Endodermal cell (in vitro differentiated cells): ENCODE measurements around the gene HPN. TPM values are rescaled to one million over a fixed set of nuclear protein-coding genes. Genes with fewer than 3 reads are reported as not detected.

ENCODE experiments used
- DNase-seq: peaks from one replicate; pipeline ENCODE4 v3.0.0-alpha.2; 2017
- H3K27ac ChIP-seq: 2 replicates; pipeline ENCODE4 v1.5.1; 2013; ENCODE audit warnings: mild to moderate bottlenecking, low read depth, low read length, moderate library complexity
- H3K27me3 ChIP-seq: 2 replicates; pipeline ENCODE4 v1.6.1; 2013; ENCODE audit warnings: mild to moderate bottlenecking, low read length, moderate library complexity; ENCODE audit not compliant: insufficient read depth, control insufficient read depth, poor library complexity, severe bottlenecking
- H3K36me3 ChIP-seq: 2 replicates; pipeline ENCODE4 v1.7.0; 2013; ENCODE audit warnings: mild to moderate bottlenecking, low read length, moderate library complexity; ENCODE audit not compliant: control insufficient read depth, insufficient read depth
- H3K4me1 ChIP-seq: one replicate; pipeline ENCODE4 v1.7.0; 2013; ENCODE audit warnings: low read length; ENCODE audit not compliant: control insufficient read depth, insufficient read depth
- H3K4me3 ChIP-seq: 2 replicates; pipeline ENCODE4 v1.5.1; 2013; ENCODE audit warnings: mild to moderate bottlenecking, low read length, moderate library complexity
- H3K9ac ChIP-seq: 2 replicates; pipeline ENCODE4 v1.6.1; 2013; ENCODE audit warnings: mild to moderate bottlenecking, low read length, moderate library complexity; ENCODE audit not compliant: poor library complexity, severe bottlenecking; ENCODE audit errors: extremely low read depth
- H3K9me3 ChIP-seq: 2 replicates; pipeline ENCODE4 v1.6.1; 2013; ENCODE audit warnings: mild to moderate bottlenecking, low read length, moderate library complexity; ENCODE audit not compliant: control insufficient read depth
- H3K27ac Mint-ChIP-seq: 2 replicates; pipeline ENCODE4 v1.8.0; 2020; ENCODE audit warnings: mixed read lengths
- H3K27me3 Mint-ChIP-seq: 2 replicates; pipeline ENCODE4 v1.8.0; 2021; ENCODE audit warnings: mild to moderate bottlenecking, mixed read lengths; ENCODE audit not compliant: insufficient read depth
- H3K36me3 Mint-ChIP-seq: 2 replicates; pipeline ENCODE4 v1.8.0; 2020; ENCODE audit warnings: low read depth, mixed read lengths
- H3K4me1 Mint-ChIP-seq: 2 replicates; pipeline ENCODE4 v1.8.0; 2020; ENCODE audit warnings: mixed read lengths
- H3K4me3 Mint-ChIP-seq: 2 replicates; pipeline ENCODE4 v1.8.0; 2020; ENCODE audit warnings: mild to moderate bottlenecking, moderate library complexity, mixed read lengths
- H3K9me3 Mint-ChIP-seq: 2 replicates; pipeline ENCODE4 v1.8.0; 2020; ENCODE audit warnings: mild to moderate bottlenecking, mixed read lengths
- WGBS, 2 experiments: methylation state at CpG; one replicate each; pipeline versions ENCODE4 v1.1.5 to v1.1.7; 2013; ENCODE audit warnings: missing lambda C conversion rate in 2 of 2, mixed read lengths in 1 of 2; ENCODE audit not compliant: insufficient coverage in 1 of 2, insufficient read length in 1 of 2; 5-methylcytosine and 5-hydroxymethylcytosine counted together
- total RNA-seq, 2 donors: library from RNA; stranded (reverse); fragmentation: NEBNext Ultra II Directional in 1 of 2; extraction: Animal tissue kit (Norgen Biotek cat#: 25700) in 1 of 2; gene quantifications; 2 replicates in 1 of 2; 3 replicates in 1 of 2; pipeline ENCODE4 v1.2.1, GENCODE V29; 2021
- TF ChIP-seq, protein P1 (sequence below): fragments of 200-600 bp; sonication (generic); conservative IDR thresholded peaks from 2 replicates; pipeline ENCODE4 v1.5.0; 2021; ENCODE audit warnings: antibody characterized with exemption, mild to moderate bottlenecking

Gene HPN
- total RNA-seq, 2 donors from 2014 or later: 29.0 to 49.6 TPM

DNA sequence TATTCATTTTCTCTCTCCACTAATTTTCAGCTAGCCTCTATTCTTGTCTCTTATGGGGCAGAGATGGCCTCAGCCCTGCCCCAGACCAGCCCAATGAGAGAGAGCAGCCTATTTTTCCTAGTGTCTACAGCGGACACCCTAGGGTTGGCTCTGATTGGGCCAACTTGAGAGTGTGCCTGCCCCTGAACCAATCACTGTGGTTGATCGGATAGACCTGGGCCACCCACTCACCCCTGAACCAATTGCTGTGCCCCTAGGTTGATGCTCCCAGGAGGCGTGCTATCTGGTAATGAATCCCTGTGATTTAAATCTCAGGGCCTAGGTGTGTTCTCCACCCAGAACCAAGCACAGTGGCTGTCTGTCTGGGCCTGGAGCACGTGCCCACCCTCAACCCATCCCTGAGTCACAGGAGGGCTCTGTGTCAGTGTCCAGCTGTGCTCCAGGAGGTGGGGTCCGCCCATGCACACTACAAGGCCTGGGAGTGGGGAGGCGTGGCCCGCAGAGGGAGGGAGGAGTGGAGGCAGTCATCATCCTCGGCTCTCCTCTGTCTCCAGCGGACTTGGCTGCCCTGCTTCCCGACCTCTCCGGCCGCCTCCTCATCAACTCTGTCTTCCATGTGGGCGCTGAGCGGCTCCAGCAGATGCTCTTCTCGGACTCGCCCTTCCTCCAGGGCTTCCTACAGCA is 26.1 kb upstream of the HPN start:
- WGBS, 2 experiments: 84 to 93% methylated on average over 8 to 16 of the region's 16 CpGs
- no peak overlapping the region for H3K27ac ChIP-seq
- H3K9me3 ChIP-seq: no peaks in the 10 kb centered on the region
- H3K4me3 ChIP-seq: no peak overlapping the region
- TF ChIP-seq, protein P1, sequence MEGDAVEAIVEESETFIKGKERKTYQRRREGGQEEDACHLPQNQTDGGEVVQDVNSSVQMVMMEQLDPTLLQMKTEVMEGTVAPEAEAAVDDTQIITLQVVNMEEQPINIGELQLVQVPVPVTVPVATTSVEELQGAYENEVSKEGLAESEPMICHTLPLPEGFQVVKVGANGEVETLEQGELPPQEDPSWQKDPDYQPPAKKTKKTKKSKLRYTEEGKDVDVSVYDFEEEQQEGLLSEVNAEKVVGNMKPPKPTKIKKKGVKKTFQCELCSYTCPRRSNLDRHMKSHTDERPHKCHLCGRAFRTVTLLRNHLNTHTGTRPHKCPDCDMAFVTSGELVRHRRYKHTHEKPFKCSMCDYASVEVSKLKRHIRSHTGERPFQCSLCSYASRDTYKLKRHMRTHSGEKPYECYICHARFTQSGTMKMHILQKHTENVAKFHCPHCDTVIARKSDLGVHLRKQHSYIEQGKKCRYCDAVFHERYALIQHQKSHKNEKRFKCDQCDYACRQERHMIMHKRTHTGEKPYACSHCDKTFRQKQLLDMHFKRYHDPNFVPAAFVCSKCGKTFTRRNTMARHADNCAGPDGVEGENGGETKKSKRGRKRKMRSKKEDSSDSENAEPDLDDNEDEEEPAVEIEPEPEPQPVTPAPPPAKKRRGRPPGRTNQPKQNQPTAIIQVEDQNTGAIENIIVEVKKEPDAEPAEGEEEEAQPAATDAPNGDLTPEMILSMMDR: no peak
- H3K4me3 Mint-ChIP-seq: no peak overlapping the region
- H3K27me3 Mint-ChIP-seq: no peaks in the 10 kb centered on the region
- H3K4me1 ChIP-seq: no peaks in the 10 kb centered on the region
- no peak for DNase-seq
- no peak overlapping the region for H3K27ac Mint-ChIP-seq
- H3K36me3 Mint-ChIP-seq: peaks cover 72% of the 10 kb centered on the region
- H3K36me3 ChIP-seq: peaks cover 87% of the 10 kb centered on the region
- H3K27me3 ChIP-seq: no peaks in the 10 kb centered on the region
- H3K9ac ChIP-seq: no peak overlapping the region
- H3K9me3 Mint-ChIP-seq: no peaks in the 10 kb centered on the region
- H3K4me1 Mint-ChIP-seq: no peaks in the 10 kb centered on the region

GRCh38 chr19:35015954-35016351 is 25.6 kb upstream of the HPN start:
- 97 to 100% methylated on average over 3 to 6 of the region's 6 CpGs for WGBS, 2 experiments
- peaks cover 89% of the 10 kb centered on the region for H3K36me3 ChIP-seq

DNA sequence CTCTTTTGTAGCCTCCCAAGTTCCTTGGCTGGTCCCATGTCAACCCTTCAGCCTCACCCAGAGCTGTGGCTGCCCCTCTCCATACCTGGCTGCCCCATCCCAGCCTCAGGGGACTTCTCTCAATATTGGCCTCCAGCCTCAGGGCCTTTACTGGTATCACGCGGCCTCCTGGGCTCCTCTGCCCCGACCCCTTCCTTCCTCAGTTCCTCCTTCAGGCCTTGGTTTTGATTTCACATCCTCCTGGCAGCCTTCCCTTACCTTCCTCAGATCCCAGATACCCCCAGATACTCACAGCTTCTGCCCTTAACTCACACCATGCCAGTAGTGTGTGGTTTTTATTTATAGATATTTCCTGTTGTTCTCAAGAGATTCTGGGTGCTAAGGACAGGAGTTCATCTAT is 24.0 kb upstream of the HPN start:
- no peak overlapping the region for H3K27ac Mint-ChIP-seq
- peaks cover 78% of the 10 kb centered on the region for H3K36me3 Mint-ChIP-seq
- H3K27me3 Mint-ChIP-seq: no peaks in the 10 kb centered on the region
- no peaks in the 10 kb centered on the region for H3K4me1 Mint-ChIP-seq
- 82 to 96% methylated on average over 3 of the region's 3 CpGs for WGBS, 2 experiments
- H3K4me3 Mint-ChIP-seq: no peak overlapping the region
- Histone ChIP-seq H3K4me3 (no peak overlapping the region), H3K9me3 (no peaks in the 10 kb centered on the region), H3K27me3 (no peaks in the 10 kb centered on the region), H3K9ac (no peak overlapping the region), H3K27ac (no peak overlapping the region), H3K4me1 (no peaks in the 10 kb centered on the region), H3K36me3 (peaks cover 81% of the 10 kb centered on the region)
- no peak for DNase-seq
- TF ChIP-seq, protein P1: no peak
- no peaks in the 10 kb centered on the region for H3K9me3 Mint-ChIP-seq

More at GRCh38 chr19:35015954-35016351, 25.6 kb upstream of the HPN start:
- Mint-ChIP-seq H3K36me3 (peaks cover 75% of the 10 kb centered on the region), H3K4me3 (no peak overlapping the region), H3K27me3 (no peaks in the 10 kb centered on the region), H3K9me3 (no peaks in the 10 kb centered on the region), H3K4me1 (no peaks in the 10 kb centered on the region), H3K27ac (no peak overlapping the region)
- no peak overlapping the region for H3K9ac ChIP-seq
- DNase-seq: no peak
- H3K9me3 ChIP-seq: no peaks in the 10 kb centered on the region
- TF ChIP-seq, protein P1: no peak
- H3K4me1 ChIP-seq: no peaks in the 10 kb centered on the region
- no peaks in the 10 kb centered on the region for H3K27me3 ChIP-seq
- no peak overlapping the region for H3K27ac ChIP-seq
- no peak overlapping the region for H3K4me3 ChIP-seq
